Upper lobe of left lung (tissue), 6 donors: Measurements from ENCODE around the gene MS4A10. TPM values are rescaled to one million over a fixed set of nuclear protein-coding genes. Genes with fewer than 3 reads are reported as not detected.

Experiments
- ATAC-seq, 2 donors: fragments of 200-7000 bp; cut with Tn5 transposase; one replicate each; pipeline ENCODE4 v1.9.1; 2022; ENCODE audit warnings: mild to moderate bottlenecking in 2 of 2, moderate library complexity in 2 of 2; ENCODE audit not compliant: low FRiP score in 2 of 2
- DNase-seq, 2 donors: peaks; one replicate each; pipeline ENCODE4 v3.0.0-alpha.2; 2019 to 2020
- H3K27ac ChIP-seq, 4 donors: fragments of 200-600 bp; sonication (generic); one replicate each; pipeline ENCODE4 v1.5.1; 2016 to 2019
- H3K27me3 ChIP-seq, 4 donors: fragments of 200-600 bp; sonication (generic); one replicate each; pipeline ENCODE4 v1.5.1; 2017 to 2019
- H3K36me3 ChIP-seq, 4 donors: fragments of 200-600 bp; sonication (generic); one replicate each; pipeline ENCODE4 v1.5.1; 2016 to 2019
- H3K4me1 ChIP-seq, 4 donors: fragments of 200-600 bp; sonication (generic); one replicate each; pipeline ENCODE4 v1.5.1; 2018 to 2019
- H3K4me3 ChIP-seq, 4 donors: fragments of 200-600 bp; sonication (generic); one replicate each; pipeline ENCODE4 v1.5.1; 2017 to 2019; ENCODE audit warnings: mild to moderate bottlenecking in 2 of 4, moderate library complexity in 1 of 4
- H3K9me3 ChIP-seq, 4 donors: fragments of 200-600 bp; sonication (generic); one replicate each; pipeline ENCODE4 v1.5.1; 2018 to 2019
- CTCF ChIP-seq, 6 experiments: fragments of 450-650 bp in 4 of 6; fragments of 200-600 bp in 2 of 6; sonication (generic) in 2 of 6; IDR thresholded peaks; one replicate each; pipeline ENCODE4 v1.5.1; 2016 to 2019; ENCODE audit warnings: antibody characterized with exemption in 6 of 6
- EP300 ChIP-seq, 4 donors: sonication (generic); formaldehyde crosslinking; IDR thresholded peaks; one replicate each; pipeline ENCODE4 v1.5.1; 2017; ENCODE audit warnings: antibody characterized with exemption in 4 of 4, control low read depth in 2 of 4
- POLR2A ChIP-seq, 4 donors: fragments of 450-650 bp; IDR thresholded peaks; one replicate each; pipeline ENCODE4 v1.5.1; 2016 to 2017; ENCODE audit warnings: antibody characterized with exemption in 4 of 4, mild to moderate bottlenecking in 2 of 4
- POLR2AphosphoS5 ChIP-seq, 2 donors: sonication (generic); formaldehyde crosslinking; IDR thresholded peaks; one replicate each; pipeline ENCODE4 v1.5.1; 2017; ENCODE audit warnings: antibody characterized with exemption in 2 of 2
- WGBS, 2 donors: methylation state at CpG; one replicate each; pipeline ENCODE4 v1.1.5; 2017 to 2018; 5-methylcytosine and 5-hydroxymethylcytosine counted together
- total RNA-seq, 6 donors: library from RNA; depleted of rRNA in 4 of 6; stranded (reverse); fragments of >200 nt in 4 of 6; gene quantifications; one replicate each; pipeline versions ENCODE4 v1.1.0 to v1.2.1, GENCODE V29; 2016 to 2021
- donor health status: DM: no; HTN: no; CAD: no; lungs with moderate emphysema.
- donor health status: DM: no; HTN: yes; CAD: no; lungs with severe emphysema.

The MS4A10 gene
- total RNA-seq, 6 donors from 2014 or later = not detected

GRCh38 chr11:60844045-60844869 lies 59.1 kb downstream of the MS4A10 start:
- ATAC-seq (no peak), DNase-seq (no peak)
- Histone ChIP-seq H3K27ac (no peak overlapping the region), H3K4me3 (peak overlapping the region in 1 of 4 donors; percentile 15), H3K36me3 (peaks cover 0 to 17% (median 13%) of the 10 kb centered on the region in 4 donors), H3K9me3 (no peaks in the 10 kb centered on the region), H3K27me3 (no peaks in the 10 kb centered on the region), H3K4me1 (peaks cover 21 to 44% (median 31%) of the 10 kb centered on the region in 4 donors)
- 64 to 70% methylated on average over 10 of the region's 10 CpGs for WGBS, 2 donors
- TF ChIP-seq POLR2A (IDR thresholded peaks at IDR 0.05) = no peak
- TF ChIP-seq EP300 (IDR thresholded peaks at IDR 0.05) = no peak
- no peak for TF ChIP-seq POLR2AphosphoS5 (IDR thresholded peaks at IDR 0.05)
- no peak for TF ChIP-seq CTCF (IDR thresholded peaks at IDR 0.05)

DNA sequence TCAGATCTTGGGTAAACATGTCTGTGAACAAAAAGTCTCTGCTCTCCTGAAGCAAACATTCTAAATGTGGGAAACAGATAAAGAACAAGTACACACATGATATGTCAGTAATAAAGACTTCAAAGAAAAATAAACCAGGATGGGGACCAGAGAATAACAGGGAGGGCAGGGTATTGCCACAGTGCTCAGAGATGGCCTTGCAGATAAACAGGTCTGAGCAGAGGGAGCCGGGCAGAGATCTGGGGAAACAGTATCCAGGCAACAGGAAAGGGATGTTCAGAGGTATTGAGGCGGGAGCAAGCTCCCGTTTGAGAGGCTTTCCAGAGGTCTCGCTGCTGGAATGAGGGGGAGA lies 59.7 kb downstream of the MS4A10 start:
- no peak for ATAC-seq
- H3K27me3 ChIP-seq = no peaks in the 10 kb centered on the region
- no peak for DNase-seq
- no peak overlapping the region for H3K27ac ChIP-seq
- WGBS, 2 donors = 37 to 48% methylated on average over 4 of the region's 4 CpGs
- H3K9me3 ChIP-seq = no peaks in the 10 kb centered on the region
- H3K36me3 ChIP-seq = peaks cover 0 to 23% (median 19%) of the 10 kb centered on the region in 4 donors
- peaks cover 21 to 44% (median 31%) of the 10 kb centered on the region in 4 donors for H3K4me1 ChIP-seq
- TF ChIP-seq EP300 (IDR thresholded peaks at IDR 0.05) (no peak), POLR2A (IDR thresholded peaks at IDR 0.05) (no peak), CTCF (IDR thresholded peaks at IDR 0.05) (no peak)
- H3K4me3 ChIP-seq = no peak overlapping the region

GRCh38 chr11:60845338-60845737 lies 60.2 kb downstream of the MS4A10 start:
- DNase-seq = no peak
- H3K4me3 ChIP-seq = no peak overlapping the region
- H3K36me3 ChIP-seq = peaks cover 0 to 28% (median 24%) of the 10 kb centered on the region in 4 donors
- H3K4me1 ChIP-seq = peaks cover 21 to 44% (median 31%) of the 10 kb centered on the region in 4 donors
- H3K27me3 ChIP-seq = no peaks in the 10 kb centered on the region
- ATAC-seq = no peak
- no peak for TF ChIP-seq POLR2AphosphoS5 (IDR thresholded peaks at IDR 0.05)
- no peak for TF ChIP-seq POLR2A (IDR thresholded peaks at IDR 0.05)
- no peak for TF ChIP-seq EP300 (IDR thresholded peaks at IDR 0.05)
- no peak for TF ChIP-seq CTCF (IDR thresholded peaks at IDR 0.05)
- H3K27ac ChIP-seq = no peak overlapping the region
- no peaks in the 10 kb centered on the region for H3K9me3 ChIP-seq
- WGBS, 2 donors = 87 to 88% methylated on average over 8 of the region's 8 CpGs

- no peak for ATAC-seq
- WGBS, 2 donors = 71 to 74% methylated on average over 12 of the region's 13 CpGs
These were observed 62.1 kb downstream of the MS4A10 start for GRCh38 chr11:60847281-60847680.

DNA sequence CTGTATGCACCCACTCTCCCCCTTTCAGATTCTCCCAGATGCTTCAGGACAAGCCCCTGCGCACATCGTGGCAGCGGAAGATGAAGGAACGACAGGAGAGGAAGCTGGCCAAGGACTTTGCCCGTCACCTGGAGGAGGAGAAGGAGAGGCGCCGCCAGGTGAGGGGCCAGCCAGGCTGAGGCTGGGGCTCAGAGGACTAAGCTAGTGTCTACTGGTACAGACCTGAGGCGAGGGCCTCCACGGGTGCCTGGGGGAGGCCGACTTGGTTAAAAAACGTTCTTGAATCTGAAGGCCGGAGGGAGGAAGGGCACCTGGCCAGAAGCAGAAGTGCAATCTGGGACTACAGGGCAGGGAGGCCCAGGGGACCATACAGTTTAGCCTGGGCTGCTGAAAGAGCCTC lies 62.8 kb downstream of the MS4A10 start:
- no peak for DNase-seq
- Histone ChIP-seq H3K4me1 (peaks cover 14 to 22% (median 17%) of the 10 kb centered on the region in 4 donors), H3K36me3 (peaks cover 0 to 51% (median 38%) of the 10 kb centered on the region in 4 donors), H3K27ac (no peak overlapping the region), H3K9me3 (no peaks in the 10 kb centered on the region), H3K4me3 (no peak overlapping the region), H3K27me3 (no peaks in the 10 kb centered on the region)
- TF ChIP-seq CTCF (IDR thresholded peaks at IDR 0.05) = no peak
- TF ChIP-seq POLR2A (IDR thresholded peaks at IDR 0.05) = no peak
- no peak for TF ChIP-seq POLR2AphosphoS5 (IDR thresholded peaks at IDR 0.05)
- TF ChIP-seq EP300 (IDR thresholded peaks at IDR 0.05) = no peak
- WGBS, 2 donors = 91 to 93% methylated on average over 11 to 12 of the region's 12 CpGs
- no peak for ATAC-seq

More at GRCh38 chr11:60847281-60847680, 62.1 kb downstream of the MS4A10 start:
- TF ChIP-seq POLR2AphosphoS5 (IDR thresholded peaks at IDR 0.05) (no peak), EP300 (IDR thresholded peaks at IDR 0.05) (no peak)
- Histone ChIP-seq H3K9me3 (no peaks in the 10 kb centered on the region), H3K4me1 (peaks cover 14 to 28% (median 22%) of the 10 kb centered on the region in 4 donors), H3K27me3 (no peaks in the 10 kb centered on the region), H3K27ac (no peak overlapping the region), H3K36me3 (peaks cover 0 to 46% (median 35%) of the 10 kb centered on the region in 4 donors), H3K4me3 (no peak overlapping the region)
- DNase-seq = no peak
